Tibial nerve (tissue), 4 donors: ENCODE results near the gene LDHB. TPM values are rescaled to one million over a fixed set of nuclear protein-coding genes. Genes with fewer than 3 reads are reported as not detected.

Experiments
- DNase-seq, 2 donors: peaks; one replicate each; pipeline ENCODE4 v3.0.0-alpha.2; 2019; ENCODE audit warnings: low spot score in 2 of 2
- H3K27ac ChIP-seq, 4 donors: fragments of 200-600 bp; sonication (generic) in 3 of 4; one replicate each; pipeline ENCODE4 v1.5.1; 2017 to 2019; ENCODE audit warnings: mild to moderate bottlenecking in 1 of 4
- H3K27me3 ChIP-seq, 2 donors: fragments of 200-600 bp; sonication (generic) in 1 of 2; one replicate each; pipeline versions ENCODE4 v1.5.1 to v1.6.0; 2017 to 2019
- H3K36me3 ChIP-seq, 3 donors: fragments of 200-600 bp; sonication (generic); one replicate each; pipeline ENCODE4 v1.5.1; 2018 to 2019
- H3K4me1 ChIP-seq, 4 donors: fragments of 200-600 bp; sonication (generic) in 3 of 4; one replicate each; pipeline ENCODE4 v1.5.1; 2017 to 2019
- H3K4me3 ChIP-seq, 4 donors: fragments of 200-600 bp; sonication (generic) in 3 of 4; one replicate each; pipeline ENCODE4 v1.5.1; 2017 to 2019; ENCODE audit warnings: mild to moderate bottlenecking in 1 of 4, moderate library complexity in 1 of 4
- H3K9me3 ChIP-seq, 4 donors: fragments of 200-600 bp; sonication (generic) in 3 of 4; one replicate each; pipeline ENCODE4 v1.5.1; 2017 to 2019
- CTCF ChIP-seq, 5 experiments: fragments of 200-600 bp in 3 of 5; fragments of 450-650 bp in 2 of 5; sonication (generic) in 3 of 5; IDR thresholded peaks; one replicate each; pipeline ENCODE4 v1.5.1; 2016 to 2019; ENCODE audit warnings: antibody characterized with exemption in 5 of 5, mild to moderate bottlenecking in 3 of 5, moderate library complexity in 2 of 5
- EP300 ChIP-seq, 2 donors: sonication (generic); formaldehyde crosslinking; IDR thresholded peaks; one replicate each; pipeline ENCODE4 v1.6.1; 2017; ENCODE audit warnings: antibody characterized with exemption in 2 of 2, mild to moderate bottlenecking in 1 of 2
- POLR2A ChIP-seq, 2 donors: fragments of 450-650 bp; IDR thresholded peaks; one replicate each; pipeline ENCODE4 v1.6.1; 2017; ENCODE audit warnings: antibody characterized with exemption in 2 of 2, mild to moderate bottlenecking in 2 of 2, moderate library complexity in 2 of 2
- WGBS, 2 donors: methylation state at CpG; one replicate each; pipeline ENCODE4 v1.1.5; 2018; 5-methylcytosine and 5-hydroxymethylcytosine counted together
- total RNA-seq, 4 donors: library from RNA; depleted of rRNA; stranded (reverse); fragments of >200 nt; gene quantifications; one replicate each; pipeline ENCODE4 v1.1.0, GENCODE V29; 2016

LDHB gene
- total RNA-seq, 4 donors from 2014 or later: 214 to 283 (median 247) TPM

- H3K27ac ChIP-seq: no peak overlapping the region
Measured at GRCh38 chr12:21678959-21679358, 21.3 kb upstream of the LDHB start.

DNA sequence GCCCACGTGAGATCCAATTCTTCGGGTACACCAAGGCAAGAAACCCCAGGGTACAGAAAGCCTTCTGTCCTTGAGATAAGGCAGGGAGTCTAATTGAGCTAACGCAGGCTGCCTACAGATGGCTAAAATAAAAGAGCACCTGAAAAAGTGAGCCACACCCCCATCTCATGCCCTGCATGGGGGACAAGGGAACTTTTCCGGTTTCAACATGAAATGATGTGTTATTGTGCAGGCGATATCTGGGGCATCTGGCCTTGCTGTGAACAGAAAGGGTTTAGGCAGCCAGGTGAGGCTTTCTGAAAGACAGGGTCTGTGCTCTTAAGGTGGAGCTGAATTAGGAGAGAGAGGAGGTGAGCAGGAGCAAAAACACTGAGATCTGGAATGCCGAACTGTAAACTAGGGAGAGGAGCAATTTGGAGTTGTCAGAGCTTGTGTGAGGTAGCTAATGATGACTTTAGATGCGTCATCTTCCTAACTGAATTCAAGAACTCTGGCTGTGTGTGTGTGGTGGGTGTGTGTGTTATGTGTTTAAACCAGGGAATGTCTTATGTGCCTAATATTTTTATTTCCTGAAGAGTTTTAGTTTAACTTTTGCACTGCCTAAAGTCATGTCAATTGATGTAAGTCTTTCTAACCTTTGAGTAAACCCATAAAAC is 20.1 kb upstream of the LDHB start:
- Histone ChIP-seq H3K36me3 (no peaks in the 10 kb centered on the region), H3K4me3 (no peak overlapping the region)
- 79 to 88% methylated on average over 7 of the region's 7 CpGs for WGBS, 2 donors

More at GRCh38 chr12:21678959-21679358, 21.3 kb upstream of the LDHB start:
- DNase-seq: no peak
- H3K9me3 ChIP-seq: no peaks in the 10 kb centered on the region
- no peaks in the 10 kb centered on the region for H3K4me1 ChIP-seq
- TF ChIP-seq CTCF (IDR thresholded peaks at IDR 0.05): no peak
- no peak for TF ChIP-seq EP300 (IDR thresholded peaks at IDR 0.05)
- TF ChIP-seq POLR2A (IDR thresholded peaks at IDR 0.05): no peak
- H3K36me3 ChIP-seq: no peaks in the 10 kb centered on the region
- WGBS, 2 donors: 41 to 50% methylated on average over 1 of the region's 1 CpG
- no peaks in the 10 kb centered on the region for H3K27me3 ChIP-seq
- no peak overlapping the region for H3K4me3 ChIP-seq

GRCh38 chr12:21677204-21677603 is 19.6 kb upstream of the LDHB start:
- H3K9me3 ChIP-seq: no peaks in the 10 kb centered on the region
- 87 to 91% methylated on average over 13 of the region's 13 CpGs for WGBS, 2 donors
- no peak for TF ChIP-seq EP300 (IDR thresholded peaks at IDR 0.05)
- no peak for TF ChIP-seq CTCF (IDR thresholded peaks at IDR 0.05)
- TF ChIP-seq POLR2A (IDR thresholded peaks at IDR 0.05): no peak

More for the DNA sequence above, 20.1 kb upstream of the LDHB start:
- Histone ChIP-seq H3K4me1 (no peaks in the 10 kb centered on the region), H3K9me3 (no peaks in the 10 kb centered on the region), H3K27me3 (no peaks in the 10 kb centered on the region), H3K27ac (no peak overlapping the region)
- no peak for DNase-seq
- TF ChIP-seq EP300 (IDR thresholded peaks at IDR 0.05): no peak
- TF ChIP-seq CTCF (IDR thresholded peaks at IDR 0.05): no peak
- TF ChIP-seq POLR2A (IDR thresholded peaks at IDR 0.05): no peak

GRCh38 chr12:21676776-21677175 is 19.1 kb upstream of the LDHB start:
- H3K27me3 ChIP-seq: no peaks in the 10 kb centered on the region
- no peaks in the 10 kb centered on the region for H3K4me1 ChIP-seq
- DNase-seq: no peak
- no peak overlapping the region for H3K4me3 ChIP-seq
- WGBS, 2 donors: 89 to 90% methylated on average over 3 of the region's 3 CpGs
- no peak overlapping the region for H3K27ac ChIP-seq
- no peaks in the 10 kb centered on the region for H3K36me3 ChIP-seq
- no peak for TF ChIP-seq EP300 (IDR thresholded peaks at IDR 0.05)
- TF ChIP-seq POLR2A (IDR thresholded peaks at IDR 0.05): no peak
- TF ChIP-seq CTCF (IDR thresholded peaks at IDR 0.05): no peak
- no peaks in the 10 kb centered on the region for H3K9me3 ChIP-seq

More at GRCh38 chr12:21677204-21677603, 19.6 kb upstream of the LDHB start:
- no peak for DNase-seq
- Histone ChIP-seq H3K36me3 (no peaks in the 10 kb centered on the region), H3K4me3 (no peak overlapping the region), H3K4me1 (no peaks in the 10 kb centered on the region), H3K27ac (no peak overlapping the region), H3K27me3 (no peaks in the 10 kb centered on the region)

DNA sequence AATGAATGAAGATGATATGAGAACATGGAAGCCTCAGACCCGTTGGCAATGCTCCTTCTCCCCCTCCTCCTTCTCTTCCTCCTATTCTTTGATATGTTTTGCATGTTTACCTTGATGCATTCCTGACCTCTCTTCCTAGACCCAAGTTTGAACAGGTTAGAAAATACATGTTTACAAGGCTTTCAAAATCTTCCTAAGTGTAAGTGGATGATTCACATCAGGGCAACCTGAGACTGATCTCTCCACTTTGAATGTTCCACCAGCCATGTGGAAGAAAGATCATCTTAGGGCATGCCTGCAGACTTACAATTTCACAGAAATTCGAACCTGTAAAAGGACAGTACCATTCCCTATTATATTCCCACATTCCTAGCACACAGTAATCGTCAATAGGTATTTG is 18.0 kb upstream of the LDHB start:
- 66 to 76% methylated on average over 3 of the region's 3 CpGs for WGBS, 2 donors
- no peak for DNase-seq
- Histone ChIP-seq H3K27me3 (no peaks in the 10 kb centered on the region), H3K9me3 (no peaks in the 10 kb centered on the region), H3K4me1 (no peaks in the 10 kb centered on the region), H3K36me3 (no peaks in the 10 kb centered on the region), H3K27ac (no peak overlapping the region), H3K4me3 (no peak overlapping the region)
- TF ChIP-seq POLR2A (IDR thresholded peaks at IDR 0.05) (no peak), CTCF (IDR thresholded peaks at IDR 0.05) (no peak), EP300 (IDR thresholded peaks at IDR 0.05) (no peak)
